Activated CD4-positive, alpha-beta T cell treated with anti-CD3 and anti-CD28 coated beads for 24 hours (primary cell): Measurements from ENCODE around the gene MOGAT2.
"Not testable (repeated sequence)": the region's sequence is repeated elsewhere in the genome, so short reads cannot be mapped to it uniquely, and the experiment has no call there.

Source experiments
- DNase-seq, 2 donors: peaks; one replicate each; pipeline ENCODE4 v3.0.0-alpha.2; 2020; ENCODE audit warnings: low read depth in 2 of 2

The MOGAT2 gene

DNA sequence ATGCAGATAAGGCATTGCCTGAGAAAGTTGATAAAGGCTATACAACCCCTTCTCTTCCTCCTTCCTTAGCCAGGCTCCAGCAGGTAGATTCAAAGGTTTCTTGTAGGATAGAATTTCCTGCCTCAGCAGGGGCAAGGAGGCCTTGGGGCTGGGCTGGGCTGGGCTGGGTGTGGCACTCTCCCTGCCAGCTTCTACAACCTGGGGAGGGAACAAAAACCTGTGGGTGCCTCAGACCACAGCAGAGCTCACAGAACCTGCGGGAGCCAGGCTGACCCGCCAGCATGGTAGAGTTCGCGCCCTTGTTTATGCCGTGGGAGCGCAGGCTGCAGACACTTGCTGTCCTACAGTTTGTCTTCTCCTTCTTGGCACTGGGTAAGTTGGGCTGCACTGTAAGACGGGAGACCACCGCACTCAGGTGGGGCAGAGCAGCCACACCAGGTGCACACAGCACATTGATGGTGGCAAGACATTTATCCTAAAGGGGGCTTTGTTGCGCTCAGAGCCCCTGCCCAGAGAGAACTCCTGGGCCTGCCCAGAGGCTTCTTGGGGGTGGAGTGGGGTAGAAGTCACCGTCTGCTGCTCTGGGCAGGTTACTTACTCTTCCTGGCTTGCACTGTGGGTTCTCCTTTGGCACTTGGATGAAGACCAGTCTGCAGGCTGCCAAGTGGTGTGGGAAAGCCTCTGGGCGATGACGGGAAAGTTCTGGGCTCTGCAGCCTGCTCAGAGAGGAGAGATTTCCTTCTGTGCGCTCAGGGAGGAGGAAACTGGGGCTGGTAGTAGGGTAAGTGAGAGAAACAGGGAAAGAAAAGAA, at the start of gene MOGAT2:
Gene MOGAT2, plus strand, starts transcription at position 231 of the 811 bp plus-strand sequence. Its CDS starts 51 bp downstream, at position 282.
- DNase-seq: no peak

DNA sequence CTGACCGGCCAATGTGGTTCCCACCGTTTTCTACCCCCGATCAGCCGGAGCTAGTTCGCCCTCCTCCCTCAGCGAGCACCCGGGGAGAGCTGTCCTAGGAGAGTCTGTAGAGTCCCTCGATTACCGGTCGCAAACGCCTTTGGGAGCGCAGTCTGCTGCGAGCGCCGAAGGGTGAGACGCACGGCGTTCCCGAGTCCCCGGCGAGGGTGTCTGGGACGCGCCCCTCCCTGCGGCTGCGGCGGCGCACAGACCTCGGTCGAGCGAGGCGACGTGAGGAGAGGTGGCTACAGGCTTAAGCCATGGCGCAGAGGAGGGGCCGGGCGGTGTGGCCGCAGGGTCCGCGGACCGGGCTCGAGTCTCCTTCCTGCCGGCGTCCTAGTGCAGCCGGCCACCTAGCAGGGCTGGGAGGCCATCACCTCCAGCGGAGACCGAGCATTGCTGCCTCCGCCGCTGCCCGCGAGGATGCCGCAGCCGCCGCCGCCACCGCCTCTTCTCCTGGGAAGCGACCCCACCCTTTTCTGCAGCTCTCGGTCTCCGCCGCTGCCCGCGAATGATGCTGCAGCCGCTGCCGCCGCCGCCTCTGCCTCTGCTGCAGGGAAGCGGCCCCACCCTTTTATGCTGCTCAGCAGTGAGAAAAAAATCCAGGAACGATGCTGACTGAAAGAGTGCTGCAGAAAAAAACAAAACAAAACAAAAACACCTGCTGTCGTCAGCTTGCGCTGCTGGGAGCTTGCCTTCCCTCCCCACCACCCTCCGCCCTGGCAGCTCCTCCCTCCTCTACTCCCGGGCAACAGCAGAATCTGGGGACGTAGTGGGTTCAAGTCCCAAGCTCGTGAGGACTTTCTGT, 49.0 kb upstream of the MOGAT2 start, which contains the start of gene MAP6:
Gene MAP6, minus strand, starts transcription at position 588 of the 847 bp plus-strand sequence. CDS start 669 bp downstream, outside the sequence.
- DNase-seq: peak in 1 of 2 donors; percentile 10

DNA sequence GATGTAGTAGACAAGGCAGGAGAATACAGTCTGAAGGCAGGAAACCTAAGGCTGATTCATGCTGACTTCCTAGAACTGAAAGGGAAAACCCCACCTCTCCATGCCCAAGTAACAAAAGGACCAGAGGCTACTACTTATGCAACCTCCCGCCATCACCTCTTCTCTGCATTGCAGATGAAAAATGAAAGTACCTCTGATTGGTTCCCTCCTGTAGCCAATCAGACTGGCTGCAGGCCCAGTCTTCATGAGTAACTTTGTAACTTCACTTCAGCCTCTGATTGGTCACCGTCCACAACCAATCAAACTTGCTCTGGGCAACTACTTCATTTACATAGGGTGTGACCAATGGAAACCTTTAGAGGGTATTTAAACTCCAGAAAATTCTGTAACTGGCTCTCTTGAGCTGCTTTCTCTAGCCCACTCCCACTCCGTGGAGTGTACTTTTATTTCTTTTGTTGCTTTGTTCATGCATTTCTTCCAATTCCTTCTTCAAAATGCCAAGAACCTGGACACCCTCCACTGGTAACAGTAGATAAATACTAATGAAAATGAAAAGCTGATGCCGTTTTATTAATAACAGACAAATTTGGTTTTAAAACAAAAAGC, 43.6 kb upstream of the MOGAT2 start:
- DNase-seq: no peak

DNA sequence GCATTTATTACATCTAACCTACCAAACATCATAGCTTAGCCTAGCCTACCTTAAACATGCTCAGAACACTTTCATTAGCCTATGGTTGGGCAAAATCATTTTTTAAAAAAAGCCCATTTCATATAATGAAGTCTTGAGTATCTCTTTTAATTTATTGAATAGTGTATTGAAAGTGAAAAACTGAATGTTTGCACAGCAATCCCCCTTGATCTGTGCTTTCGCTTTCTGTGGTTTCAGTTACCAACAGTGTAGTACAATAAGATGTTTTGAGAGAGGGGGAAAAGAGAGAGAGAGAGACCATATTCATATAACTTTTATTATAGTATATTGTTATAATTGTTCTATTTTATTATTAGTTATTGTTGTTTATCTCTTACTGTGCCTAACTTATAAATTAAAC, 40.4 kb upstream of the MOGAT2 start:
- no peak for DNase-seq

DNA sequence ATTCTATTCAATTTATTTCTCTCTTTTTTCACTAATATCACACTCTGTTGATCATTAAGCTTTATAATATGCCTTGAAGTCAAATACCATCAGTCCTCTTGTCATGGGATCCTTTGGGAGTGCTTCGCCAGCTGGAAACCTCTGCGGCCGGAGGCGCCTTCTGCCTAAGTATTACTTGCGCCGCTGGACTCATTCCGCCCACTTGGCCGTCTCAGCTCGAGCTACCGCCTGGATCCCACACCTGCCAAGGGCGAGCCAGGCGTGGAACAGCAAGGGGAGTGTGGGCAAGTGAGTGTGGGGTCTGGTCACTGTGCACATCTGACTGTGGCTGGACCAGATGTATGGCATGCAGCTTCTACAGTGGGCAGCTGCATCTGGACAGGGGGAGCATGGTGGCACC, 39.7 kb upstream of the MOGAT2 start:
- DNase-seq: no peak

DNA sequence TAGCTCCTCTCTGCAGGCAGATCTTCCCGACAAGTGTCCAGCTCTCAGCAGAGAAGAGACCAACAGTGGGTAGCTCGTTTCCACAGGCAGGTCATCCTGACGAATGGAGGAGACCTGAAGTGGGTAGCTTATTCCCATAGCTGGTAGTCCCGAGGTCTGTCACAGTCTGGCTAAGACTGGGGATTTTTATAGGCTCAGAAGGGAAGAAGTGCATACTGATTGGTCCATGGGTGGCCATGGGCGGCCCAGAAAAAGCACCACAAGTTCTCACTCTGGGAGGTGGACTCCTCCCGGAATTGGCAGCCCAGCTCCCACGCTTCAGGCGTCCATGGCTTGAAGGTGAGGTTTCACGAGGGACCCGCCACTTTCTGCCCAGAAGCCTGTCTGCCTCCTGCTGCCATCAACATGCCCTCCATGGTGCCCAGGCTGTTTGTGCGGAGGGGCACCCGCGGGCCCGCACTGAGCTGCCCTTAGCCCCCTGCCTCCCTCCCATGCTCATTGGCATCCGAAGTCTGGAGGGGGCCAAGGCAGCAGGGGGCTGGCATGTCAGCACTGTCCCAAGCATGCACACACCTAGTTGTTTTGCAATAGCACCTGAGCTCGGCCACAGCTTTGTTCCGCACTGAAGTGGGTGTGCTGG, 38.9 kb upstream of the MOGAT2 start:
- no peak for DNase-seq

DNA sequence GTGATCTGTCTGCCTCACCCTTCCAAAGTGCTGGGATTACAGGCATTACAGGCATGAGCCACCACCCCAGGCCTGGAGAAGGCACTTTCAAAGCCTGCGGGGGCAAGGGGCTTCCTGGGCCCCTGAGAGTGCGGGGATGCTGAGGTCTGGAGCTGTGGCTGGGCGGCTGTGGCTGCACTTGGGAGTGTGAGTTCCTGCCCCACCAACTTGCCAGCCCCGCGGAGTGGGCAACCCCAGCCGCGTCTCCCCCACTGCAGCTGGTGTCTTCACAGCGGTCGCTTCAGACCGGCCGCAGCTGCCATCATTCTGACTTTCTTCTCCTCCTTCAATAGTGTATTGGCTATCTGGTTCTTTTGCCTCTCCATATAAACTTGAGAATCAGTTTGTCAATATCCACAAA, 38.1 kb upstream of the MOGAT2 start:
- no peak for DNase-seq

DNA sequence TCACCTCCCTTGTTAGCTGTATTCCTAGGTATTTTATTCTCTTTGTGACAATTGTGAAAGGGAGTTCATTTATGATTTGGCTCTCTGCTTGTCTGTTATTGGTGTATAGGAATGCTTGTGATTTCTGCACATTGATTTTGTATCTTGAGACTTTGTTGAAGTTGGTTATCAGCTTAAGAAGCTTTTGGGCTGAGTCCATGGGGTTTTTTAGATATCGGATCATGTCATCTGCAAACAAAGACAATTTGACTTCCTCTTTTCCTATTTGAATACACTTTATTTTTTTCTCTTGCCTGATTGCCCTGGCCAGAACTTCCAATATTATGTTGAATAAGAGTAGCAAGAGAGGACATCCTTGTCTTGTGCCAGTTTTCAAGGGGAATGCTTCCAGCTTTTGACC, 33.8 kb upstream of the MOGAT2 start:
- not testable (repeated sequence) for DNase-seq

DNA sequence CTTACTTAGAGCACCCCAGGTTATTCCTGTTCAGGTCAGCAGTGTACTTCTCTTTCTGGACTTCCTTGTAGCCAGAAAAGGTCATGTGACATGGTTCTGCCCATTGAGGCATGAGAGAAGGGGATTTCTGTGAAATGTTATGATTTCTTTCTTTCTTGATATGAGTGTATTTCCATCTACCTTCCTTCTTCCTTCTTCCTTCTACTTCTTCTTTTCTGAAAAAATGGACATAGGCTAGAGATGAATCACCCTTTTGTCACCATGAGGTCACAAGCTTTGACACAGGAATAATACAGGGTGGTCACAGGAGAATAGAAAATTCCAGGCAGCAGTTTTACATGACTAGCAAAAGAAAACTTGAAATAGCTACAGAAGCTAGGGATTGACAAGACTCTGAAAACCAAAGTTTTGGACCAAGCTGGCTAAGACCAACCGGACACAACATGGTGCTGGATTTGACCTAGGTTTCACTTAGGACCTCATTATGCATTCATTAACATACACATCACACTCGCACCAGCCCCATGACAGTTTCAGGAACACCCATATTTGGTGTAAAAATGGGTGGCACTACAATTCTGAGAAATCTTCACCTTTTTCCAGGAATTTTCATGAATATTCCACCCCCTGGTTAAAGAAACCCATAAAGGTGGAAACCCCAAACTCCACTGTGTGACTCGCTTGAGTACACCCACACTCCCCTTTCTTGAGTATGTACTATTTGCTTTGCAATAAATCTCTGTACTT, 27.6 kb upstream of the MOGAT2 start:
- no peak for DNase-seq

DNA sequence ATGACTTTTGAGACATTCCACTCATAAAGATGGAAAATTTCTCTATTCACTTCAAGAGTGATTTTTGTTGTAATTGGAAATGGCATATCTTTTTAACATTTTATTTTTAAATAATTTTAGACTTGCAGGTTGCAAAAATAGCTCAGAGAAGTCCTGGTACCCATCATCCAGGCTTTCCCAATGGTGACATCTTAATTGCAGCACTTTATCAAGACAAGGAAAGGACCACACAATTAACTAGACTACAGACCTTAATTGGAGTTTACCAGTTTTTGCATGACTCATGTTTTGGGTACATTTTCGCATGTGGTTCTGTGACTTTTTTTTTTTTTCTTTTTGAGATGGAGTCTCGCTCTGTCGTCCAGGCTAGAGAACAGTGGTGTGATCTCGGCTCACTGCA, 25.8 kb upstream of the MOGAT2 start:
- no peak for DNase-seq

DNA sequence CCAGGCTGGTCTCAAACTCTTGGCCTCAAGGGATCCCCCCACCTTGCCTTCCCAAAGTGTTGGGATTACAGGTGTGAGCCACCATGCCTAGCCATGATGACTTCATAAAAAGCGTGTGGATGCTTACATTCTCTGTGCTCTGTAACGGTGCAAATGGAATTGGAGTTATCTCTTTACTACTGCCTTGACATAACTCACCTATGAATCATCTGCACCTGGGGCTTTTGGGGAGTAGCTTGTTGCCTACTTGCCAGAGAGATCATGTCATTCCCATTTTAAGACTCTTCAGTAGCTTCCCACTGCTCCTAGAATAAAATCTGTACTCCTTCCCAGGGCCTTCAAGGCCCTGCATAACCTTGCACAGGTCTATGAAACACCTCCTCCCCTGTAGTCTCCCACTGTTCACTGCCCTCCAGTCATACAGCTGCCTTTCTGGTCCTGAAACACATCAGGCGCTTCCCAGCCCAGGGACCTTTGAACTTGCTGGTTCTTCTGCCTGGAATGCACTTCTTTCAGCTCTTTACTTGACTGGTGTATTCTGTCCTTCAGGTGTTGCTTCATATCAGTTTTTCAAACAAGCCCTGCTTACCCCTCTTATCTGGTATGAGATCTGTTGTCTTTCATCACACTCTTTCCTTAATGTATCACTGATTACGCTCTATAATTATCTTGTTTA, 19.6 kb upstream of the MOGAT2 start:
- DNase-seq: no peak

DNA sequence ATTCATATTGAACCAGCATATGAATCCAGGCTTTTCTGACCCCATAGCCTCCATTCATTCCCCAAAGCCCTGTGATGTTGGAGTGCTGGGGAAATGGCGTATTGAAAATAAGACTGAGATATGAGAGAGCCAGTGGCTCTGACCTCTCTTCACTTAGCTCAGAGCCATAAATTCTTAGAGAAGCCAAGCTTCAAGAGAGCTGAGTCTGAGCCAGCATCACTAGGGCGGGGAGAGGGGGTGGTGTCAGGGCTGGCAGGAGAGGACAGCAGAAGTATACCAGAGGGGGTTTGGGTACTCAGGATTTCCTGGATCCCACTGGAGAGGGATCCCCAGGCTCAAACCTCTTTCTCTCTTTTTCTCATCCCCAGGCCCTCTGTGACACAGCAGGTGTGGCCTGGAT, 16.7 kb upstream of the MOGAT2 start:
- DNase-seq: no peak

DNA sequence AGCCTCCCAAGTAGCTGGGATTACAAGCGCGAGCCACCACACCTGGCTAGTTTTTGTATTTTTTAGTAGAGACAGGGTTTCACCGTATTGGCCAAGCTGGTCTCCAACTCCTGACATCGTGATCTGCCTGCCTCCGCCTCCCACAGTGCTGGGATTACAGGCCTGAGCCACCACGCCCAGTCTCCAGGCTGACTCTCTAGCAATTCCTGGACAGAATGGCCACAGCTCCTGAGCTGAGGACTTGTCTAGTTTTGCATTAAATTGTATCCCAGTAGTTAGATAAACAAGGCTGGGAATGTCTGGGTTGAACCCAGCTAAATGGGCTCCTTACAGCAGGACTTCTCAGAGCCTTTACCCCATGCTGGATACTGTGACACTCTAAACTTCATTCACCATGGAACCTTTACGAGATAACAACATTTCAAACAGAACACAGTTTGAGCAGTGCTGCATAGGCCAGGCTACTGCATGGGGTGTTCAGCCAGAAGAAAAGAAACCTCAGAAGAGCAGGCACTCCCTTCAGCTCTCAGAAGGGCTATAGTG, 13.9 kb upstream of the MOGAT2 start:
- DNase-seq: no peak

DNA sequence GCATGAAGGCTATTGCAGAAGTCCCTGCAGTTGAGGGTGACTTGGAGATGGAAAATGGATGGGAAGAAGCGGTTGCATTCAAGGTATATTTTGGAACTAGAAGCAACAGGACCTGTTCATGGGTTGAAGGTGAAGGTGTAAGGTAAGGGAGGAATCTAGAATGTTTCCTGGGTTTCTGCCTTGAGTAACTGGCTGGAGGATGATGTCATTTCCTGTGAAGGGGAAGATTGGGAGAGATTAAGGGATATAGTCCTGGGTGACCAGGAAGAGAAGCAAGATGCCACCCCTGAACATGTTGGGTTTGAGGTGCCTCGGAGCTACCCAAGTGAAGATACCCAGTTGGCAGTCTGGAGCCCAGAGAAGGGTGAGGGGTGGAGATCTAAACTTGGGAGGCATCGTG, 12.1 kb upstream of the MOGAT2 start:
- DNase-seq: no peak

DNA sequence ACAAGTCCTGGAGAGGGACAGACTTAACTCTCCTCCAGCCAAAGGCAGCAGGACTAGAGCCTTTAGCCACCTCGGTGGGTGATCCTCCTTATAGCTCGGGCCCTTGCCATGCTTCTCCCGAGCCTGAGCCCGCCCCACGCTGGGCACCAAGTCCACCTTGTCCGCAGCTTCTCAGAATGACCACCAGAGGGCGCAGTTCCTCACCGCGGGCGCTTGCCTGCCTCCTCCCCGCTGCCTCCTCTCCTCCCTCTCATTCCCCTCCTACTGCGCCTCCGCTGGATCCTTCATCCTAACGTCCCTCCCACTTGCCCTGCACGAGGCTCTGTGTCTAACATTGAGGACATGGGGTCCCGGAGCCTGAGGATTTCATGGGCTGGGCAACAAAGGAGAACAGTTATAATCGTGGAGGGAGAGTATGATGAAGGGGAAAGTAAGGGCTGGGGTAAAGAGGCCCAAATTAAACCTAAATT, 11.3 kb upstream of the MOGAT2 start:
- peak; percentile 50 to 54 for DNase-seq

DNA sequence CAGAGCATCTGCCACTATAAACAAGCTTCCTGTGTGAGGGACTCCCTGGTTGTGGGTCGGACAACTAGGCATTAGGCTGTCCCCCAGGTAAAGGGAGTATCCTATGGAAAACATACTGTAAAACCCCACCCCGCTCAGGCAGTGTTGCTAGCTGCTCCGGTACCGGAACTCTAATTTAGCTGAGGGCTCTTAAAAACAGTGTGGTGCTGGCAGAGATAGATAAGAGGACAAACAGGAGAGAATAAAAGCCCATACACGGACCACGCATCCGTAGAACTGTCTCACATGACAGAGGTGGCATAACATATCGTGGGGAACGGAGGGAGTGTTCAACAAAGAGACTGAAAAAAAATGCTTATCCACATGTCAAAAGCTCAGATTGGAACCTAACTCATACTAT, 3.4 kb upstream of the MOGAT2 start:
- no peak for DNase-seq

DNA sequence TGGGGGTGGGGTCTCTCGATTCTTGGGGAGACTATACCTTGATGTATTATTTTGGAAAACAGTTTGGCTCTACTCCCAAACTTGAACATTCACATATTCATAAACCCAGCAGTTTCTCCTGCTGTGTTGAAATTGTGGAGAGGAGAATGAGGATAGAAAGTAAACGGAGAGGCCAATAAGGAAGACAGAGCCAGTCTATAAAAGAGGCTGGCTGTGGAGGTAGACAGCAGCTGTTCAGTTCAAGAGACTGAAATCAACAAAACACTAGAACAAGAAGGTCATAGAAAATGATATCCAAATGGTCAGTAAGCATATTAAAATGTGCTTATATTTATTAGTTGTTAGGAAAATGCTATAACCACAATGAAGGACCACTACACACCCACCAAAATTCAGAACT, 1.9 kb upstream of the MOGAT2 start:
- DNase-seq: no peak

DNA sequence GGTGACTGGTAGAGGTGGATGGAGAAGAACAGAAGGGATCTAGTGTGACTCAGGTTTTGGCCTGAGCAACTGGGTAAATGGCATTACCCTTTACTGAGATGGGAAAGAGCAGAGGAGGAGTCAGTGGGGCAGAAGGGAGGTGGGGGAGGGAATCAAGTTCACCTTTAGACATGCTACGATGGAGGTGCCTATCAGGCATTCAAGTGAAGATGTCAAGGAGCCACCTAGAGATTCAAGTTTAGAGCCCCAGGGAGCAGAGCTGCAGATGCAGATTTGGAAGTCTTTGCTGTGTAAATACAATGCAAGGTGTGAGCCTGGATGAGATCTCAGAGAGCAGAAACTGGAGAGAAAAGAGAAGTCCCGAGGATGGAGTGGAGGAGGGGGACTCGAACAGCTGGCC, 979 bp upstream of the MOGAT2 start:
- DNase-seq: no peak

DNA sequence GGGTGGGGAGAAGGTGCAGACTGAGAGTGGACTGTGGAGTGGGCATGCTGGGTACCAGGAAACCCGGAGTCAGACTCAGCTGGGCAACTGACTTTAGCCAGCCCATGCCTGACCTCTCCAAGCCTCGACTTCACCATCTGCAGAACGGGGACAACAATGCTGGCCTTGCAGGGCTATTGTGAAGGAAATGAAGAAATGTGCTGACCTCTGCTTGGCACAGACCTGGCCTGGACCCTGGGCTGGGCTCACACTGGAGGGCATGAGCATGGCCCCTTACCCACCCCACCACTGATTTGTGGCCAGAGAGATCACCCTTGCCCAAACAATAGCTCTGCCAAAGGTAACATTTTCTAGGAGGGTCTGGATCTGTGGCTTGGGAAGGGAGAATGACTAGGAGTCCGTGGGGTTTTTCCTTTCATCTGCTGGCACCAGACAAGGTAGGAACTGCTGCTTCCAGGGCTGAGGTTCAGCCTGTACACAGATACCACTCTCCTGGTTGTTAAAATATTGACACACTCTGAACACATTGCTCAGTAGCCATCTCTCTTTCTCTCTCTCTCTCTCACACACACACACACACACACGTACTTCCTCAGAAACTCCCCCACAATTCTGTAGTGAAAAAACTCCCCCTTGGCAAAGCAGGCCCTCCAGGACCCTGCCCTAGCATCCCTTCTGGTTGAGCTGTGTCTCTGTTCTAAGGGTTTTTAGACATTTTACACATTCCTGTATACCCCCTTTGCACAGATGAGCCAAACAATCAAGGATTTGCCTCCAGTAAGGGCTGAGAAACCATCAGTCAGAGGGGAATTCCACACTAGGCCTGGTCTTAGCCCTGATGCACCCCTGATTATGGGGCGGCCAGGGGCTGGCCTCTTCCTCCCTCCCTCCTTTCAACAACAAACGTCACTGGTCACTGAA, 1.0 kb downstream of the MOGAT2 start:
- no peak for DNase-seq
